HCT116 (cell line): ENCODE data around the gene KHK. TPM values are rescaled to one million over a fixed set of nuclear protein-coding genes. Genes with fewer than 3 reads are reported as not detected.

ENCODE experiments used
- ATAC-seq: fragments of 200-7000 bp; cut with Tn5 transposase; 2 replicates; pipeline ENCODE4 v1.9.1; 2020; ENCODE audit warnings: mild to moderate bottlenecking, moderate library complexity
- BruUV-seq: library from RNA; stranded (reverse); fragments of 400-500 nt; replicated peaks from 2 replicates; lab custom pipeline; 2021; lab: Mats Ljungman, UMichigan
- CTCF ChIA-PET: fragments of 300-600 bp; sonication (Branson Sonifier 250); formaldehyde crosslinking; loops from one replicate; lab custom pipeline; 2021; ENCODE audit warnings: antibody characterized with exemption; lab: Charles Lee
- POLR2A ChIA-PET: fragments of 300-600, 350-600 bp; sonication (Branson Sonifier 250); formaldehyde crosslinking; loops from one replicate; lab custom pipeline; 2021; ENCODE audit warnings: antibody characterized with exemption; lab: Charles Lee
- RAD21 ChIA-PET, 2 experiments: fragments of 300-600 bp; sonication (Branson Sonifier 250); formaldehyde crosslinking; loops; one replicate each; lab custom pipeline; 2023; ENCODE audit warnings: low total read pairs in 2 of 2; ENCODE audit not compliant: uncharacterized antibody in 2 of 2, unreplicated experiment in 2 of 2, low non-redundant PET in 1 of 2; lab: Charles Lee
- DNase-seq: peaks from one replicate; pipeline ENCODE4 v3.0.0-alpha.2; 2010; ENCODE audit warnings: low read depth, low spot score
- H2AFZ ChIP-seq: fragments of 200-600 bp; shearing (Covaris generic), sonication (generic); 2 replicates; pipeline ENCODE4 v1.6.1; 2017; ENCODE audit warnings: low read depth, mixed run types, mixed read lengths, antibody characterized with exemption, low read length; ENCODE audit not compliant: poor library complexity, severe bottlenecking
- H3K27ac ChIP-seq: 2 replicates; pipeline ENCODE4 v1.5.1; 2012; ENCODE audit warnings: low read depth, low read length
- H3K27me3 ChIP-seq: fragments of 200-600 bp; sonication (generic); 2 replicates; pipeline ENCODE4 v1.6.1; 2016; ENCODE audit warnings: mixed run types, low read length, mixed read lengths; ENCODE audit not compliant: insufficient read depth
- H3K36me3 ChIP-seq, 2 experiments: fragments of 200-500 bp in 1 of 2; fragments of 200-600 bp in 1 of 2; sonication (Bioruptor generic) in 1 of 2; sonication (generic) in 1 of 2; 2 replicates each; pipeline versions ENCODE4 v1.5.1 to v1.6.1; 2014 to 2016; ENCODE audit warnings: low read length in 2 of 2, inconsistent platforms in 1 of 2, mixed read lengths in 1 of 2, mixed run types in 1 of 2; ENCODE audit not compliant: insufficient read depth in 2 of 2, control insufficient read depth in 1 of 2
- H3K4me1 ChIP-seq, 2 experiments: fragments of 200-600 bp in 1 of 2; sonication (generic) in 1 of 2; 2 replicates each; pipeline versions ENCODE4 v1.5.1 to v1.6.1; 2012 to 2017; ENCODE audit warnings: low read length in 2 of 2, inconsistent platforms in 1 of 2, mild to moderate bottlenecking in 1 of 2, mixed read lengths in 1 of 2, mixed run types in 1 of 2, moderate library complexity in 1 of 2; ENCODE audit not compliant: insufficient read depth in 2 of 2, control insufficient read depth in 1 of 2
- H3K4me2 ChIP-seq: fragments of 200-600 bp; sonication (generic); 2 replicates; pipeline ENCODE4 v1.6.1; 2017; ENCODE audit warnings: mixed run types, low read length, mixed read lengths
- H3K4me3 ChIP-seq, 2 experiments: fragments of 200-600 bp in 1 of 2; sonication (generic) in 1 of 2; replicated peaks in 1 of 2; 2 replicates each; pipeline ENCODE4 v1.5.1; 2011 to 2016; ENCODE audit warnings: low read length in 2 of 2, control low read depth in 1 of 2, low read depth in 1 of 2, mild to moderate bottlenecking in 1 of 2, mixed read lengths in 1 of 2, mixed run types in 1 of 2
- H3K79me2 ChIP-seq: fragments of 200-600 bp; sonication (generic); 2 replicates; pipeline ENCODE4 v1.6.1; 2017; ENCODE audit warnings: mild to moderate bottlenecking, mixed run types, low read length, moderate library complexity, mixed read lengths; ENCODE audit not compliant: insufficient read depth
- H3K9ac ChIP-seq: fragments of 200-600 bp; sonication (generic); 2 replicates; pipeline ENCODE4 v1.6.1; 2016; ENCODE audit warnings: low read length, mixed read lengths
- H3K9me2 ChIP-seq: fragments of 200-600 bp; sonication (generic), shearing (Covaris generic); 2 replicates; pipeline ENCODE4 v1.6.1; 2017; ENCODE audit warnings: mixed run types, mild to moderate bottlenecking, moderate library complexity; ENCODE audit not compliant: insufficient read depth
- H3K9me3 ChIP-seq, 2 experiments: fragments of 200-500 bp in 1 of 2; fragments of 200-600 bp in 1 of 2; sonication (Bioruptor generic) in 1 of 2; sonication (generic) in 1 of 2; 2 replicates each; pipeline ENCODE4 v1.6.1; 2014 to 2017; ENCODE audit warnings: low read length in 2 of 2, mixed read lengths in 2 of 2, inconsistent platforms in 1 of 2, low read depth in 1 of 2, mild to moderate bottlenecking in 1 of 2, mixed run types in 1 of 2, moderate library complexity in 1 of 2; ENCODE audit not compliant: control insufficient read depth in 1 of 2, insufficient read depth in 1 of 2
- H4K20me1 ChIP-seq: fragments of 200-600 bp; sonication (generic), shearing (Covaris generic); 2 replicates; pipeline ENCODE4 v1.6.1; 2017; ENCODE audit warnings: mixed run types, mild to moderate bottlenecking, moderate library complexity; ENCODE audit not compliant: insufficient read depth
- CBX3 ChIP-seq: IDR thresholded peaks from 2 replicates; pipeline ENCODE4 v1.6.1; 2012; ENCODE audit warnings: low read depth
- CTCF ChIP-seq, 3 experiments: fragments of 200-600 bp in 1 of 3; sonication (generic) in 1 of 3; IDR thresholded peaks in 2 of 3; conservative IDR thresholded peaks in 1 of 3; 2 replicates each; pipeline ENCODE4 v1.5.1; 2012 to 2017; ENCODE audit warnings: low read depth in 2 of 3, low read length in 2 of 3, antibody characterized with exemption in 1 of 3, borderline replicate concordance in 1 of 3, control low read depth in 1 of 3, mild to moderate bottlenecking in 1 of 3, mixed read lengths in 1 of 3, mixed run types in 1 of 3, moderate library complexity in 1 of 3; ENCODE audit not compliant: insufficient read depth in 1 of 3
- EGR1 ChIP-seq: IDR thresholded peaks from 2 replicates; pipeline ENCODE4 v1.6.1; 2012; ENCODE audit warnings: low read depth
- EZH2 ChIP-seq: fragments of 200-600 bp; sonication (generic); IDR thresholded peaks from 2 replicates; pipeline ENCODE4 v1.6.1; 2017; ENCODE audit warnings: antibody characterized with exemption, mixed run types
- MAX ChIP-seq: IDR thresholded peaks from 2 replicates; pipeline ENCODE4 v1.6.1; 2012
- POLR2AphosphoS5 ChIP-seq: IDR thresholded peaks from 2 replicates; pipeline ENCODE4 v1.6.1; 2011; ENCODE audit warnings: mild to moderate bottlenecking, low read depth, low read length, moderate library complexity
- RAD21 ChIP-seq: IDR thresholded peaks from 2 replicates; pipeline ENCODE4 v1.6.1; 2012; ENCODE audit warnings: low read depth, mild to moderate bottlenecking
- REST ChIP-seq: IDR thresholded peaks from 2 replicates; pipeline ENCODE4 v1.6.1; 2012; ENCODE audit warnings: low read depth
- SIN3A ChIP-seq: IDR thresholded peaks from 2 replicates; pipeline ENCODE4 v1.6.1; 2012; ENCODE audit warnings: low read depth
- YY1 ChIP-seq: IDR thresholded peaks from 2 replicates; pipeline ENCODE4 v1.6.1; 2011; ENCODE audit warnings: low read length, low read depth, moderate library complexity, mild to moderate bottlenecking; ENCODE audit not compliant: insufficient replicate concordance; ENCODE audit errors: extremely low read depth
- ZFX ChIP-seq: fragments of 450-650 bp; IDR thresholded peaks from 2 replicates; pipeline ENCODE4 v1.6.1; 2017
- intact Hi-C: fragments of 100-400 bp; cut with micrococcal nuclease; formaldehyde crosslinking; loops from 2 replicates; pipeline ENCODE4 v1.10.0; 2022
- total RNA-seq: library from RNA; stranded (reverse); gene quantifications from one replicate; pipeline ENCODE4 v1.2.1, GENCODE V29; 2021; ENCODE audit not compliant: unreplicated experiment

The KHK gene
- total RNA-seq, 1 experiment from 2014 or later = 6.7 TPM

- no TSS peak for BruUV-seq
- intact Hi-C loops = no loop called here
Measured at GRCh38 chr2:27089111-27089954, 2.8 kb downstream of the KHK start.

More at GRCh38 chr2:27089111-27089954, 2.8 kb downstream of the KHK start:
- ATAC-seq (no peak), DNase-seq (no peak)
- H2AFZ ChIP-seq = no peak overlapping the region
- no peaks in the 10 kb centered on the region for H3K36me3 ChIP-seq
- H3K27me3 ChIP-seq = no peaks in the 10 kb centered on the region
- H3K9me3 ChIP-seq = no peaks in the 10 kb centered on the region
- H3K4me3 ChIP-seq = no peak overlapping the region
- RAD21 ChIA-PET = no interaction called here
- H3K4me2 ChIP-seq = no peak overlapping the region
- H4K20me1 ChIP-seq = no peaks in the 10 kb centered on the region
- no peak overlapping the region for H3K27ac ChIP-seq
- TF ChIP-seq ZFX (no peak), EGR1 (no peak), YY1 (no peak), REST (no peak), CBX3 (no peak), EZH2 (no peak), CTCF (IDR thresholded peaks at IDR 0.05 in 2 of 3, conservative IDR thresholded peaks at IDR 0.05 in 1 of 3; ENCODE audit: borderline replicate concordance in 1 of 3, insufficient read depth in 1 of 3, low read depth in 2 of 3, low read length in 2 of 3) (no peak), SIN3A (no peak), RAD21 (no peak), POLR2AphosphoS5 (no peak), MAX (no peak)
- TF ChIP-seq, all 23 proteins: peak for 0
- H3K4me1 ChIP-seq = peaks cover 5 to 26% of the 10 kb centered on the region in 2 experiments
- ChIA-PET CTCF (interaction anchor here (1.1 to 1.9 kb wide), 2 partner anchors 128 to 213 kb away, joined by 5 to 7 read pairs; no protein-coding TSS in a partner anchor), POLR2A (no interaction called here)
- no peaks in the 10 kb centered on the region for H3K9me2 ChIP-seq
- H3K79me2 ChIP-seq = no peaks in the 10 kb centered on the region
- no peak overlapping the region for H3K9ac ChIP-seq
